Small intestine (tissue), 7 donors: ENCODE data around the gene PTN. TPM values are rescaled to one million over a fixed set of nuclear protein-coding genes. Genes with fewer than 3 reads are reported as not detected.

ENCODE experiments used
- DNase-seq, 2 donors: peaks; one replicate each; pipeline versions ENCODE4 v3.0.0 to v3.0.0-alpha.2; 2013
- FAIRE-seq: peaks from 2 replicates; lab custom pipeline; 2012; peaks lifted over from hg19 to GRCh38; lab: Jason Lieb, UNC
- H3K27ac ChIP-seq, 3 donors: one replicate each; pipeline ENCODE4 v1.5.1; 2013; ENCODE audit warnings: low read length in 2 of 3, mild to moderate bottlenecking in 2 of 3, control low read depth in 1 of 3, inconsistent platforms in 1 of 3, low read depth in 1 of 3, moderate library complexity in 1 of 3
- H3K27me3 ChIP-seq, 3 donors: one replicate each; pipeline ENCODE4 v1.6.1; 2013; ENCODE audit warnings: low read length in 3 of 3, inconsistent platforms in 1 of 3; ENCODE audit not compliant: control insufficient read depth in 3 of 3, insufficient read depth in 3 of 3
- H3K36me3 ChIP-seq, 3 donors: one replicate each; pipeline ENCODE4 v1.6.1; 2013; ENCODE audit warnings: low read length in 3 of 3, inconsistent platforms in 1 of 3, low read depth in 1 of 3, mild to moderate bottlenecking in 1 of 3, moderate library complexity in 1 of 3; ENCODE audit not compliant: control insufficient read depth in 3 of 3, insufficient read depth in 2 of 3
- H3K4me1 ChIP-seq, 3 donors: one replicate each; pipeline ENCODE4 v1.6.1; 2013; ENCODE audit warnings: low read length in 2 of 3, inconsistent platforms in 1 of 3, low read depth in 1 of 3, mild to moderate bottlenecking in 1 of 3, moderate library complexity in 1 of 3; ENCODE audit not compliant: control insufficient read depth in 3 of 3, insufficient read depth in 2 of 3
- H3K4me3 ChIP-seq, 3 donors: one replicate each; pipeline ENCODE4 v1.5.1; 2013; ENCODE audit warnings: low read length in 3 of 3, control low read depth in 1 of 3, inconsistent platforms in 1 of 3, low read depth in 1 of 3, mild to moderate bottlenecking in 1 of 3, moderate library complexity in 1 of 3
- H3K9me3 ChIP-seq, 2 donors: one replicate each; pipeline ENCODE4 v1.6.1; 2013; ENCODE audit warnings: low read depth in 1 of 2, low read length in 1 of 2; ENCODE audit not compliant: control insufficient read depth in 2 of 2, insufficient read depth in 1 of 2
- WGBS, 3 donors: extraction: QIAGEN DNeasy Blood & Tissue Kit; methylation state at CpG; one replicate each; pipeline ENCODE4 v1.1.7; 2013; 5-methylcytosine and 5-hydroxymethylcytosine counted together
- polyA plus RNA-seq, 4 donors: library from polyadenylated mRNA; stranded (reverse) in 3 of 4; unstranded in 1 of 4; fragments of 200-250 nt in 3 of 4; fragments of 120-200 nt in 1 of 4; gene quantifications; one replicate each; pipeline versions ENCODE4 v1.2.1 to v1.2.3, GENCODE V29; 2013
- donor health status: healthy with polysubstance abuse.
- donor health status: control.
- donor health status: control.
- donor health status: Bipolar disorder and iron deficiency.
- donor health status: healthy.

The PTN gene
- polyA plus RNA-seq, 4 donors: 1.1 to 50.2 (median 4.0) TPM; not detected in 1

- Histone ChIP-seq H3K4me3 (peak overlapping the region in 1 of 3 donors; percentile 44), H3K4me1 (no peaks in the 10 kb centered on the region), H3K36me3 (no peaks in the 10 kb centered on the region), H3K27ac (peak overlapping the region in 1 of 3 donors; percentile 32), H3K27me3 (no peaks in the 10 kb centered on the region), H3K9me3 (no peaks in the 10 kb centered on the region)
- FAIRE-seq (no peak), DNase-seq (peak in 1 of 2 donors; percentile 5)
- WGBS, 3 donors: 65 to 86% (median 70%) methylated on average over 3 of the region's 3 CpGs
Observed at GRCh38 chr7:137342265-137342664, 1.3 kb downstream of the PTN start.

- FAIRE-seq: no peak
- Histone ChIP-seq H3K27me3 (no peaks in the 10 kb centered on the region), H3K9me3 (peaks cover 0 to 2% of the 10 kb centered on the region in 2 donors), H3K4me3 (no peak overlapping the region), H3K36me3 (no peaks in the 10 kb centered on the region), H3K27ac (no peak overlapping the region), H3K4me1 (no peaks in the 10 kb centered on the region)
- WGBS, 3 donors: 47 to 60% (median 53%) methylated on average over 2 of the region's 2 CpGs
- no peak for DNase-seq
Observed at GRCh38 chr7:137337902-137338301, 5.6 kb downstream of the PTN start.

DNA sequence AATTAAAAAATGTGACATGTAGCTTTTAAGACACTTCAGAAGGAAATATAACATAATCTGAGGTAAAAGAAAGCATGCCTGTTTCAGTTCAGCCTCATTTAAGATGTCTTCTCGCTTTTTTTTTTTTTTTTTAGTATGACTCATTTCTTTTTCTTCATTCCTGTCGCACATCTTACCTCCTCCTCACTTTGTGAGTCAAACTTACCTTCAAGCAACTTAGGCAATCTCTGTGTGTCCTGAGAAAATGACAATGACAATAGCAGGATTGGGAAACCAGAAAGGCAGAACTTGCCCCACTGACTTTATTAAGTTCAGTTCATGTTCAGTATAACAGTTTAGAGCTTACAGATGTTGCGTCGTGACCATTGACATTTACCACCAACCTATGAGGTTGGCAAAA, 7.7 kb downstream of the PTN start:
- no peaks in the 10 kb centered on the region for H3K36me3 ChIP-seq
- H3K4me3 ChIP-seq: no peak overlapping the region
- FAIRE-seq (no peak), DNase-seq (no peak)
- WGBS, 3 donors: 81 to 88% (median 83%) methylated on average over 4 of the region's 4 CpGs
- H3K9me3 ChIP-seq: peaks cover 0 to 3% of the 10 kb centered on the region in 2 donors
- H3K27ac ChIP-seq: no peak overlapping the region
- H3K4me1 ChIP-seq: no peaks in the 10 kb centered on the region
- no peaks in the 10 kb centered on the region for H3K27me3 ChIP-seq

- Histone ChIP-seq H3K27me3 (no peaks in the 10 kb centered on the region), H3K27ac (no peak overlapping the region), H3K36me3 (no peaks in the 10 kb centered on the region), H3K4me1 (no peaks in the 10 kb centered on the region), H3K4me3 (no peak overlapping the region), H3K9me3 (peaks cover 0 to 3% of the 10 kb centered on the region in 2 donors)
- no peak for FAIRE-seq
- DNase-seq: no peak
- WGBS, 3 donors: 56 to 71% (median 64%) methylated on average over 8 of the region's 8 CpGs
Observed at GRCh38 chr7:137331378-137331777, 12.2 kb downstream of the PTN start.

DNA sequence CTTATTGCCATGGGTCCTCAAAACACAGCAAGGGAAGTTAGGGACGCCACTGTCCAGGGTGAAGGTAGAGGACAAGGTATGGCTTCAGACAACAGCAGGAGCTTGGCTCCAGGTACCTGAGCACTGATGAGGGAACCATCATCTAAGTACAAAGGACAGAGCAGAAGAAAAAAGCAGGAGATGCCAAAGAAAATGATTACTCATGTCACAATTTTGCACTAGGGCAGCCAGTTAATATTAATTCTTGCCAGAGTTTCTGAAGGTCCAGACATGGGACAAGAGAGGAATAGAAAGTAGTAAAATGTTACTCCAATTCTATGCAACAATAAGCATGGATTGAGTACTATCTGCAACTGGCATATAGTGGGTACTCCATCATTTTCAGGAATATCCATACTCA, 14.1 kb downstream of the PTN start:
- no peak overlapping the region for H3K27ac ChIP-seq
- H3K9me3 ChIP-seq: peaks cover 0 to 3% of the 10 kb centered on the region in 2 donors
- FAIRE-seq (no peak), DNase-seq (no peak)
- 84 to 96% (median 90%) methylated on average over 1 of the region's 1 CpG for WGBS, 3 donors
- no peaks in the 10 kb centered on the region for H3K4me1 ChIP-seq
- H3K4me3 ChIP-seq: no peak overlapping the region
- no peaks in the 10 kb centered on the region for H3K27me3 ChIP-seq
- no peaks in the 10 kb centered on the region for H3K36me3 ChIP-seq

GRCh38 chr7:137328373-137329120, 15.0 kb downstream of the PTN start:
- Histone ChIP-seq H3K4me3 (no peak overlapping the region), H3K27me3 (no peaks in the 10 kb centered on the region), H3K36me3 (no peaks in the 10 kb centered on the region), H3K4me1 (no peaks in the 10 kb centered on the region), H3K9me3 (peaks cover 0 to 3% of the 10 kb centered on the region in 2 donors), H3K27ac (no peak overlapping the region)
- DNase-seq (no peak), FAIRE-seq (no peak)
- WGBS, 3 donors: 18 to 55% (median 38%) methylated on average over 5 of the region's 5 CpGs

DNA sequence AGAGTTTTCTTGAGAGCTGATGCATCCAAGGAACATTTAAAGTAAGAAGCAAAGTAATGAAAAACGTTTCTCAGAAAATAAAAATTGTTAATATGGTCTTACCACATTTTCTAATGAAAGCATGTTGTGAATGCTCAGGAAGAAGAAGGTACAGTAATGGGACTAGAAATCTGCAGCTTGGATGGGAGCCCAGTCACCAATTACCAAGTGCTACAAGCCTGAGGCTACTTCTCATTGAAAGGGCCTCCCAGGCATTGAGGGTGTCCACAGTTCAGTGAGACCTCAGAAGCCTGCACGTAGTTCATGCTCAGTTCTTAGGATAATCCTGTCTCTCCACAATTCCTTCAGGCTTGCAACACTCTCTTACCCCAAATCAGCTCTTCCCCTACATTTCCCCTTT, 17.6 kb downstream of the PTN start:
- H3K4me1 ChIP-seq: no peaks in the 10 kb centered on the region
- no peak overlapping the region for H3K4me3 ChIP-seq
- H3K27me3 ChIP-seq: no peaks in the 10 kb centered on the region
- no peaks in the 10 kb centered on the region for H3K9me3 ChIP-seq
- no peak for FAIRE-seq
- H3K36me3 ChIP-seq: no peaks in the 10 kb centered on the region
- DNase-seq: no peak
- H3K27ac ChIP-seq: no peak overlapping the region
- WGBS, 3 donors: 32 to 59% (median 46%) methylated on average over 2 of the region's 2 CpGs

GRCh38 chr7:137324796-137325696, 18.5 kb downstream of the PTN start:
- no peaks in the 10 kb centered on the region for H3K36me3 ChIP-seq

More at GRCh38 chr7:137324796-137325696, 18.5 kb downstream of the PTN start:
- no peak for FAIRE-seq
- Histone ChIP-seq H3K9me3 (no peaks in the 10 kb centered on the region), H3K27me3 (no peaks in the 10 kb centered on the region), H3K27ac (no peak overlapping the region), H3K4me1 (no peaks in the 10 kb centered on the region), H3K4me3 (no peak overlapping the region)
- no peak for DNase-seq
